Astrocyte (in vitro differentiated cells and primary cell): Measurements from ENCODE around the gene PINK1. TPM values are rescaled to one million over a fixed set of nuclear protein-coding genes. Genes with fewer than 3 reads are reported as not detected.

Experiments used
- DNase-seq: peaks from one replicate; pipeline ENCODE4 v3.0.0-alpha.2; 2010; ENCODE audit warnings: low read depth
- FAIRE-seq: peaks from 2 replicates; lab custom pipeline; 2011; peaks lifted over from hg19 to GRCh38; lab: Jason Lieb, UNC
- H2AFZ ChIP-seq: 2 replicates; pipeline ENCODE4 v1.6.0; 2012; ENCODE audit warnings: low read depth, low read length, inconsistent platforms
- H3K27ac ChIP-seq: 2 replicates; pipeline ENCODE4 v1.5.1; 2011; ENCODE audit warnings: low read depth, low read length, inconsistent platforms
- H3K27me3 ChIP-seq: 2 replicates; pipeline ENCODE4 v1.6.0; 2011; ENCODE audit warnings: low read length, inconsistent platforms; ENCODE audit not compliant: insufficient read depth
- H3K36me3 ChIP-seq: 2 replicates; pipeline ENCODE4 v1.5.1; 2011; ENCODE audit warnings: low read length, inconsistent platforms; ENCODE audit not compliant: insufficient read depth
- H3K4me1 ChIP-seq: 2 replicates; pipeline ENCODE4 v1.5.1; 2011; ENCODE audit warnings: low read length, inconsistent platforms; ENCODE audit not compliant: insufficient read depth
- H3K4me2 ChIP-seq: 2 replicates; pipeline ENCODE4 v1.6.0; 2012; ENCODE audit warnings: low read length, inconsistent platforms
- H3K4me3 ChIP-seq: 2 replicates; pipeline ENCODE4 v1.5.1; 2011; ENCODE audit warnings: low read depth, mild to moderate bottlenecking, low read length, inconsistent platforms; ENCODE audit not compliant: insufficient read depth
- H3K79me2 ChIP-seq: 2 replicates; pipeline ENCODE4 v1.6.0; 2012; ENCODE audit warnings: mild to moderate bottlenecking, low read length, inconsistent platforms; ENCODE audit not compliant: insufficient read depth
- H3K9ac ChIP-seq: 2 replicates; pipeline ENCODE4 v1.6.0; 2012; ENCODE audit warnings: mild to moderate bottlenecking, low read length, inconsistent platforms
- H3K9me3 ChIP-seq: 2 replicates; pipeline ENCODE4 v1.5.1; 2012; ENCODE audit warnings: low read depth, mild to moderate bottlenecking, low read length, inconsistent platforms; ENCODE audit not compliant: insufficient read depth
- H4K20me1 ChIP-seq: 2 replicates; pipeline ENCODE4 v1.6.0; 2012; ENCODE audit warnings: low read length, inconsistent platforms; ENCODE audit not compliant: insufficient read depth
- H3K27ac Mint-ChIP-seq: one replicate; pipeline ENCODE4 v1.8.0; 2021; ENCODE audit warnings: mild to moderate bottlenecking, mixed read lengths; ENCODE audit not compliant: unreplicated experiment
- H3K27me3 Mint-ChIP-seq: one replicate; pipeline ENCODE4 v1.8.0; 2021; ENCODE audit warnings: low read depth, mixed read lengths; ENCODE audit not compliant: unreplicated experiment
- H3K36me3 Mint-ChIP-seq: one replicate; pipeline ENCODE4 v1.8.0; 2021; ENCODE audit warnings: low read depth, mixed read lengths; ENCODE audit not compliant: unreplicated experiment
- H3K4me1 Mint-ChIP-seq: one replicate; pipeline ENCODE4 v1.8.0; 2021; ENCODE audit warnings: low read depth, mixed read lengths; ENCODE audit not compliant: unreplicated experiment
- H3K4me3 Mint-ChIP-seq: one replicate; pipeline ENCODE4 v1.8.0; 2021; ENCODE audit warnings: mild to moderate bottlenecking, moderate library complexity, mixed read lengths; ENCODE audit not compliant: unreplicated experiment
- H3K9me3 Mint-ChIP-seq: one replicate; pipeline ENCODE4 v1.8.0; 2021; ENCODE audit warnings: mild to moderate bottlenecking, mixed read lengths; ENCODE audit not compliant: unreplicated experiment
- EZH2 ChIP-seq: IDR thresholded peaks from 2 replicates; pipeline ENCODE4 v1.6.1; 2012; ENCODE audit warnings: mild to moderate bottlenecking, low read length, inconsistent platforms; ENCODE audit not compliant: insufficient read depth
- total RNA-seq: library from RNA; stranded (reverse); gene quantifications from 2 replicates; pipeline ENCODE4 v1.2.1, GENCODE V29; 2021
- TF ChIP-seq, protein P1 (sequence below): IDR thresholded peaks from 2 replicates; pipeline ENCODE4 v1.5.1; 2011; ENCODE audit warnings: low read depth, mild to moderate bottlenecking, inconsistent platforms, low read length, moderate library complexity; ENCODE audit not compliant: insufficient read depth

PINK1 gene
- total RNA-seq, 1 donor from 2014 or later = 25.6 TPM

DNA sequence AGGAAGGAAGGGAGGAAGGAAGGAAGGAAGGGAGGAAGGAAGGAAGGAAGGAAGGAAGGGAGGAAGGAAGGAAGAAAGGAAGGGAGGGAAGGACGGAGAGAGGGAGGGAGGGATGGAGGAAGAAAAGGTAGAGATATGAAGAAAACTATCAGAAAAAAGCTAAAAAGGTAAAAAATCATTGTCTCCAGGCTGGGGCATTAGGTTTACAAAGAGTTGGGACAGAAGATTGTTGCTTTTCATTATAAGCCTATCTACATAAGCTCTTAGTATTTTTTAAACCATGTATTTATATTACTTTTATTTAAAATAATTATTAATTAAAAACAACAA lies 7.2 kb upstream of the PINK1 start:
- Mint-ChIP-seq H3K9me3 (peaks cover 4% of the 10 kb centered on the region), H3K27me3 (peaks cover 5% of the 10 kb centered on the region), H3K27ac (no peak overlapping the region)

DNA sequence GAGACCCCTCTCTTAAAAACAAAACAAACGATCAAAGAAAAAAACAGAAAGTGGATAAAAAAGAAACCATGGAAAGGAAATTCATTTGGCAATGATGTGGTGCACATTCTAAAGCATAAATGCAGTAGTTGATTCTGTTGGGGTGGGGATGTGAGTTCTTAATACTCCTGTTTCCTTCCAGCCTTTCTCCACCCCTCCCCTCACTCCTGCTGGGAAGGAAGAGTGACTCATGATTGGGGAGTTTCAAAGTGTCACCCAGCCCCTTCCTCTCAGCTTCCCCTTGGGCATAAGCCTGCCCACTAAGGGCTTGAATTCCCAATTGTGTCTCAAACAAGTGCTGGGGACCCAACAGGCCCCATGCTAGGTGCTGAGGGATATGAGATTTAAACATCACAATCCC lies 6.7 kb upstream of the PINK1 start:
- Histone ChIP-seq H3K27ac (no peak overlapping the region), H3K4me2 (no peak overlapping the region), H3K36me3 (no peaks in the 10 kb centered on the region), H3K4me3 (no peak overlapping the region), H4K20me1 (no peaks in the 10 kb centered on the region), H3K27me3 (peaks cover 2% of the 10 kb centered on the region), H3K9ac (no peak overlapping the region), H2AFZ (no peak overlapping the region), H3K4me1 (no peaks in the 10 kb centered on the region), H3K79me2 (no peaks in the 10 kb centered on the region), H3K9me3 (no peaks in the 10 kb centered on the region)
- Mint-ChIP-seq H3K9me3 (peaks cover 4% of the 10 kb centered on the region), H3K27me3 (peaks cover 5% of the 10 kb centered on the region), H3K4me1 (no peaks in the 10 kb centered on the region), H3K27ac (no peak overlapping the region), H3K4me3 (no peak overlapping the region), H3K36me3 (no peaks in the 10 kb centered on the region)
- TF ChIP-seq, protein P1, sequence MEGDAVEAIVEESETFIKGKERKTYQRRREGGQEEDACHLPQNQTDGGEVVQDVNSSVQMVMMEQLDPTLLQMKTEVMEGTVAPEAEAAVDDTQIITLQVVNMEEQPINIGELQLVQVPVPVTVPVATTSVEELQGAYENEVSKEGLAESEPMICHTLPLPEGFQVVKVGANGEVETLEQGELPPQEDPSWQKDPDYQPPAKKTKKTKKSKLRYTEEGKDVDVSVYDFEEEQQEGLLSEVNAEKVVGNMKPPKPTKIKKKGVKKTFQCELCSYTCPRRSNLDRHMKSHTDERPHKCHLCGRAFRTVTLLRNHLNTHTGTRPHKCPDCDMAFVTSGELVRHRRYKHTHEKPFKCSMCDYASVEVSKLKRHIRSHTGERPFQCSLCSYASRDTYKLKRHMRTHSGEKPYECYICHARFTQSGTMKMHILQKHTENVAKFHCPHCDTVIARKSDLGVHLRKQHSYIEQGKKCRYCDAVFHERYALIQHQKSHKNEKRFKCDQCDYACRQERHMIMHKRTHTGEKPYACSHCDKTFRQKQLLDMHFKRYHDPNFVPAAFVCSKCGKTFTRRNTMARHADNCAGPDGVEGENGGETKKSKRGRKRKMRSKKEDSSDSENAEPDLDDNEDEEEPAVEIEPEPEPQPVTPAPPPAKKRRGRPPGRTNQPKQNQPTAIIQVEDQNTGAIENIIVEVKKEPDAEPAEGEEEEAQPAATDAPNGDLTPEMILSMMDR = no peak
- TF ChIP-seq EZH2 = no peak
- FAIRE-seq = no peak
- no peak for DNase-seq

More for the DNA sequence above, 7.2 kb upstream of the PINK1 start:
- no peaks in the 10 kb centered on the region for H3K9me3 ChIP-seq
- H3K27me3 ChIP-seq = no peaks in the 10 kb centered on the region
- no peak for TF ChIP-seq EZH2
- TF ChIP-seq, protein P1 = no peak
- Mint-ChIP-seq H3K4me3 (no peak overlapping the region), H3K4me1 (no peaks in the 10 kb centered on the region), H3K36me3 (no peaks in the 10 kb centered on the region)
- no peak overlapping the region for H3K4me3 ChIP-seq
- no peak overlapping the region for H3K9ac ChIP-seq
- no peaks in the 10 kb centered on the region for H3K4me1 ChIP-seq
- no peaks in the 10 kb centered on the region for H4K20me1 ChIP-seq
- H3K79me2 ChIP-seq = no peaks in the 10 kb centered on the region
- no peak for FAIRE-seq
- no peak for DNase-seq
- no peaks in the 10 kb centered on the region for H3K36me3 ChIP-seq
- no peak overlapping the region for H2AFZ ChIP-seq
- H3K27ac ChIP-seq = no peak overlapping the region
- H3K4me2 ChIP-seq = no peak overlapping the region

DNA sequence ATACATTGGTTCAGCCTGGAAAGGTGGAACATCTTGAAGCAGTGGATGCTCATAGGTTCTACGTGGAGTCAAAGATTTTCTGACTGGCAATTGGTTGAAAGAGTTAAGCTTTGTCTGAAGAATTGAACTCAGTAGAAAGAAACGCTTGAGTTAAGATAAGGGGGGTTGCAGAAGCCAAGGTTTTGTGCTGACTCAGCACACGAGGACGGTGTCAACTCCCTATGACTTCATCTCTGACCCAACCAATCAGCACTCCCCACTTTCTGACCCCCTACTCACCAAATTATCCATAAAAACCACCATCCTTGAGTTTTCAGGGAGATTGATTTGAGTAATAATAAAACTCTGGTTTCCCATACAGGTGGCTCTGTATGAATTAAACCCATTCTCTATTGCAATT lies 2.5 kb upstream of the PINK1 start:
- no peak overlapping the region for H3K4me3 Mint-ChIP-seq
- peaks cover 11% of the 10 kb centered on the region for H4K20me1 ChIP-seq
- no peak overlapping the region for H3K4me3 ChIP-seq
- H3K4me1 ChIP-seq = peaks cover 9% of the 10 kb centered on the region
- no peaks in the 10 kb centered on the region for H3K27me3 Mint-ChIP-seq
- FAIRE-seq = no peak
- peaks cover 2% of the 10 kb centered on the region for H3K27me3 ChIP-seq
- no peaks in the 10 kb centered on the region for H3K9me3 ChIP-seq
- no peak overlapping the region for H3K27ac Mint-ChIP-seq
- H2AFZ ChIP-seq = no peak overlapping the region
- H3K9me3 Mint-ChIP-seq = no peaks in the 10 kb centered on the region
- no peak for DNase-seq
- H3K27ac ChIP-seq = no peak overlapping the region
- H3K9ac ChIP-seq = no peak overlapping the region
- no peak overlapping the region for H3K4me2 ChIP-seq
- TF ChIP-seq, protein P1 = no peak
- no peak for TF ChIP-seq EZH2
- no peaks in the 10 kb centered on the region for H3K36me3 ChIP-seq
- peaks cover 6% of the 10 kb centered on the region for H3K79me2 ChIP-seq
- no peaks in the 10 kb centered on the region for H3K4me1 Mint-ChIP-seq
- H3K36me3 Mint-ChIP-seq = no peaks in the 10 kb centered on the region
